ENCODE measurements around the gene TMEM167A.

GRCh38 chr5:83107692-83108420 lies 30.7 kb upstream of the TMEM167A start:
- no peak for TF ChIP-seq CTCF (IDR thresholded peaks at IDR 0.05)
- TF ChIP-seq POLR2A (IDR thresholded peaks at IDR 0.05) = no peak

Data from Peyer's patch (tissue), 4 donors.